Fibroblast of mammary gland (primary cell): Measurements from ENCODE around the gene PPP1R3G.

Experiments
- DNase-seq: peaks from one replicate; pipeline ENCODE4 v3.0.0-alpha.2; 2010; ENCODE audit warnings: low read depth
- H3K4me3 ChIP-seq: 2 replicates; pipeline ENCODE4 v1.5.1; 2011; ENCODE audit warnings: low read depth, mild to moderate bottlenecking, low read length, moderate library complexity; ENCODE audit not compliant: control insufficient read depth
- TF ChIP-seq, protein P1 (sequence below): conservative IDR thresholded peaks from 2 replicates; pipeline ENCODE4 v1.5.1; 2011; ENCODE audit warnings: low read depth, low read length, inconsistent platforms; ENCODE audit not compliant: control insufficient read depth, insufficient read depth

PPP1R3G gene

DNA sequence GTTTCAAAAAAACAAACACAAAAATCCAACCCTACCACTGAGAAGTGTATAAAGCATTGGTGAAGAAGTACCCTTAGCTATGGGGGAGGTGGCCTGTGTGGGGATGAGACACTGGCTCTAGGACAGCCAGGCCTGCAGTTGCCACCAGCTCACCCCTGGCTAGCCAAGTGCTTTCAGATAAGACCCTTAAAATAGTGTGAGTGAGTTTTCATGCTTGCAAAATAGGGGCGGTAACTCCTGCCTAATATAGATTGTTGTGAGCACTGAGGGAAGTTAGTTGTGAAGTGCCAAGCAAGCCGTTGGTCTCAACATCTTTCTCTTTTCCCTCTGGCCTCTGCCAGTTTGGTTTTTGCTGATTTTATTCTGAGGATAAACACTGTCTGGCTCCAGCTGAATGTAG lies 11.3 kb downstream of the PPP1R3G start:
- TF ChIP-seq, protein P1, sequence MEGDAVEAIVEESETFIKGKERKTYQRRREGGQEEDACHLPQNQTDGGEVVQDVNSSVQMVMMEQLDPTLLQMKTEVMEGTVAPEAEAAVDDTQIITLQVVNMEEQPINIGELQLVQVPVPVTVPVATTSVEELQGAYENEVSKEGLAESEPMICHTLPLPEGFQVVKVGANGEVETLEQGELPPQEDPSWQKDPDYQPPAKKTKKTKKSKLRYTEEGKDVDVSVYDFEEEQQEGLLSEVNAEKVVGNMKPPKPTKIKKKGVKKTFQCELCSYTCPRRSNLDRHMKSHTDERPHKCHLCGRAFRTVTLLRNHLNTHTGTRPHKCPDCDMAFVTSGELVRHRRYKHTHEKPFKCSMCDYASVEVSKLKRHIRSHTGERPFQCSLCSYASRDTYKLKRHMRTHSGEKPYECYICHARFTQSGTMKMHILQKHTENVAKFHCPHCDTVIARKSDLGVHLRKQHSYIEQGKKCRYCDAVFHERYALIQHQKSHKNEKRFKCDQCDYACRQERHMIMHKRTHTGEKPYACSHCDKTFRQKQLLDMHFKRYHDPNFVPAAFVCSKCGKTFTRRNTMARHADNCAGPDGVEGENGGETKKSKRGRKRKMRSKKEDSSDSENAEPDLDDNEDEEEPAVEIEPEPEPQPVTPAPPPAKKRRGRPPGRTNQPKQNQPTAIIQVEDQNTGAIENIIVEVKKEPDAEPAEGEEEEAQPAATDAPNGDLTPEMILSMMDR, result no peak
- no peak overlapping the region for H3K4me3 ChIP-seq
- no peak for DNase-seq

DNA sequence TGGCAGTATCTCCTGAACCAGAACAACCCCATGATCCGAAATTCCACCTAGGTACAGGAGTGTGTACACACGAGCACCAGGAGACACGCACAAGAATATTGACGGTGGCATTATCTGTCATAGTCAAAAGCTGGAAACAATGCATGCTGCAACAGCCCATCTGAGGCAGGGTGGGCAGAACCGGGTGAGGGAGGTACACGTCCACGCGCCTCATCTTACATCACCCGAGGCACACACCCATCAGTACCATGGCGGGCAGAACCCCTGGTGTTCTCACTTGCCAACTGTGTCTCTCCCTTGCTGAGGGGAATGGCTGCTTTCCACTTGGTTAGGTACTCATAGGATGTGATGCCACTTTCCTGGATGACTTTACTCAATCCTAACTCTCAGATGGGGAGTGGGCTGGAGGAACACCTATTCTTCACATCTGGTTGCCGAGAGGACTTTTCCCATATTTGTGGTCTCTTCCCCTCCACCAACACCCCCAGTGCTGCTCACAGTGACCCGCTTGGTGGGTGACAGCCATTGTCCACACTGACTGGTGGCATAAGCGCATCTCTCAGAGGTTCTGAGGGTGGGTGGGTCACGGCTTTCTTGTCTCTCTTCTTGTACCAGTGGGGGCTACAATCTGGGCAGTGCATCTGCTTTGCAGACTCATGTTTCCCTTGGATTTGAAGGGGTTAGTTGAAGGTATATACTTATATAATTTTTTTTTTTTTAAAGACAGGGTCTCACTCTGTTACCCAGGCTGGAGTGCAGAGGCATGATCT lies 13.5 kb downstream of the PPP1R3G start:
- TF ChIP-seq, protein P1, result no peak
- H3K4me3 ChIP-seq, result no peak overlapping the region
- no peak for DNase-seq

DNA sequence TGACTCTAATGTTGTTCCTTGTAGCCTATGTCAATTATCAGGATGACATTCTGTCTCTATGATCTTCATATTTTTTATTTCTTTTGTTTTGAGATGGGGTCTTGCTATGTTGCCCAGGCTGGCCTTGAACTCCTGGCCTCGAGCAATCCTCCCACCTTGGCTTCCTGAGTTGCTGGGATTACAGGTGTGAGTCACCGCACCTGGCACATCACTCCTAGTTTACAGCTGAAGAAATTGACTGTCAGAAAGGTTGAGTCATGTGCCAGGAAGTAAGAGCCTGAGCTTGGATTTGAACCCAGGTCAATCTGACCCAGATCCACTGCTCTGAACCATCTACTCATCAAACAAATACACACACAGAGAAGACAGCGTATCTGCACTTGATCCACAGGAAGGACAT lies 14.4 kb downstream of the PPP1R3G start:
- peak; percentile 18 for DNase-seq
- TF ChIP-seq, protein P1, result no peak
- no peak overlapping the region for H3K4me3 ChIP-seq

DNA sequence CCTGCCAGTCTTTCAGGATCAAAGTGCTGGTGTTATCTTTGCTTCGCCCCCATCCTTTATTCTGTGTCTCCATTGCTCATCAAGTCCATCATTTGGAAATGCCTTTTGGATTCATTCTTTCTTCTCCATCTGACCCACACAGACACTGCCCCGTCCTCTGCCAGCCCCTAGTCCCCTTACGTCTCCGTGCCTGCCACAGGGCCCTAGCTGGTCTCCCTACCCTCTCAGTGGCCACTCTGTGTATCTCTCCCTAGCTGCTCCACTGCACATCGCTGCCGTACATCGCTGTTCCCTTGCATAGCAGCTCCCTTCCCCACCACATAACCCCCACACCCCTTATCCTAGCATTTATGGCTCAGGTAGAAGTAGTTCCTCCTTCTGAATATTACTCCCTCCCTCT lies 15.7 kb downstream of the PPP1R3G start:
- no peak for DNase-seq
- TF ChIP-seq, protein P1, result no peak
- H3K4me3 ChIP-seq, result no peak overlapping the region

DNA sequence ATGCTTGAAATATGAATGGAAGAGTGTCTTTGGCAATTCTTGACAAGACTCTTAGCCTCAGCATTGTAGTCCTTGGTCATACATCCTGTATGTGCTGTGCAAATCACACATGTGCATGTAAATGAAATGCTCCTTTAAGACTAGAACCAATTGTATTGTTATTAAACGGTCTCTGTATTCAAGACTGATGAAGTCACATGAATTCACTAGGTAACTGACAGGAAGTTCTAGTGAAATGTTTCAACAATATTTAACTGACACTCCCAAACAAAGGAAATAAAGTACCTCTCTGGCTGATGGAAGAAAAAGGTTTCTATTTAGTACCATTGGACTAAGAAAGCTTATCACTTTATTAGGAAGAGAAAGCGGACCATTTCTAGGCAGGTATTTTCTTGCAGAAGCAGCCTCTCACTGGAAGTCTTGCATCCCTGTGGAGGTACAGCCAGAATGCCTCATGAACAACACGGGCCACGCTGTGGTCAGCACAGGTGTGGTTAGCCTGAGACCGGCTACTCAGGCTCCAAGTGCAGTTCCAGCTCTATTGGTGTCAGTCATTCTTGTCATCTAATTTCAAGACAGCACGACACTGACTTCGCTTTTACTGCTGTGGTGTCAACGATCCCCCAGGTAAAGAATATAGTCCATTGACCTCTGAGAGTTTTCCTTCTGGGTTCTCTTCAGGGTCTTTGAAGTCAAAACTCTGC lies 17.3 kb downstream of the PPP1R3G start:
- DNase-seq, result no peak
- TF ChIP-seq, protein P1, result no peak
- H3K4me3 ChIP-seq, result no peak overlapping the region

DNA sequence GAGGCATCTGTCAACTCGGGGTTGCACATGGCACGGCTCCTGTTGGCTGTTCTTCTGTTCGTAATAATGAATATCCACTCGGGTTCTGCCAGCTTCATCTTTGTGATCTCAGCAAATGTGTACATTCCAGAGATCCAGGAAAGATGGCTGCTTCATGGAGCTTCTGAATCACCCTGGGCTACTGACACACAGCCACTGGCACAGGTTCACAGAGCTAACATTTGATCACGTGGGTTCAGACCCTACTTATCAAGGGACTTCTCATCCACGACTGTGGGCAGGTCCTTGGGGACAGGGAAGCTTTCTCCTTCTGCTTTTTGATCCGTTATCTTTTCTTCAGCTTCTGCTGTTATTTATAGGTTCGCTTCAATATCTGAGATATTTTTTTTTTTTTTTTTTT lies 18.1 kb downstream of the PPP1R3G start:
- peak; percentile 63 for DNase-seq
- TF ChIP-seq, protein P1, result no peak
- no peak overlapping the region for H3K4me3 ChIP-seq
